A549 treated with AZD2906 at 1 μM for 4 hours (cell line): Measurements from ENCODE around the gene TMEM97. TPM values are rescaled to one million over a fixed set of nuclear protein-coding genes. Genes with fewer than 3 reads are reported as not detected.

ENCODE experiments used
- total RNA-seq: library from RNA; stranded (reverse); fragments of 200-300 nt; extraction: Qiagen RNA extraction; gene quantifications from 5 replicates; pipeline ENCODE4 v1.2.3, GENCODE V29; 2022

The TMEM97 gene
- total RNA-seq: 39.5 to 45.7 TPM (median 40.2 TPM) in 5 replicates

DNA sequence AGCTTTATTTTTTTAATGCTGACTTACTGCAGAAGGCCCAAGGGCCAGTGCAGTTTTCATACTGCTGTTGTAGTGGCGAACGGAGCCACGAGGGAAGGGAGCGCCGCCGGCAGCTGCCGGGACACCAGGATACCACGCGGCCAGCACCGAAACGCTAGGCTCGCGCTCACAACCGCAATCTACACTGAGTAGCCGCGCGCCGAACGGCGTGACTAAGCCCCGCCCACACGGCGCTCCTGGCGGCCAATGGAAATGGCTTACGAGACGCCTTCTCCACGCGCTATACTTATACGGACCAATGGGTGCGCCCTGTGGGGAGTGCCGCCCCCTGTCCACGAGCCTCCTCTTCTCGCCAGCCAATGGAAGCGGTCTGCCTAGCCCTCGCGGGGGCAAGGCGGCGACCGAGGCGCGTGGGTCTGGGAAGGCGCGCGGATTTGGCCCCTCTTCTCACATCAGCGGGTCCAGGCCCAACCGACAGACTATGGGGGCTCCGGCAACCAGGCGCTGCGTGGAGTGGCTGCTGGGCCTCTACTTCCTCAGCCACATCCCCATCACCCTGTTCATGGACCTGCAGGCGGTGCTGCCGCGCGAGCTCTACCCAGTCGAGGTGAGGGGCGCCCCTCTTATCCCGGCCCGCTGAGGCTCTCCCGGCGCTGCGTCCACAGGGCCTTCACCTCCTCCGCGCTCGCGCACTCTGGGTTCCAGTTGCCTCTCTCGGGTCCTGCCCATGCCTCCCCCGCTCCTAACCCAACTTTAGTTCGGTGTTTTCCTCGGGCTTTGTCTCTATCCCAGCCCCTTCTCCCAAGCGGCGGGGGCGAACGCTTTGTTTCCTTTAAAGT, at the start of gene TMEM97:
TMEM97 (plus strand) TSS at position 442 of the 839 bp plus-strand sequence; CDS start at position 482, 40 bp downstream.

DNA sequence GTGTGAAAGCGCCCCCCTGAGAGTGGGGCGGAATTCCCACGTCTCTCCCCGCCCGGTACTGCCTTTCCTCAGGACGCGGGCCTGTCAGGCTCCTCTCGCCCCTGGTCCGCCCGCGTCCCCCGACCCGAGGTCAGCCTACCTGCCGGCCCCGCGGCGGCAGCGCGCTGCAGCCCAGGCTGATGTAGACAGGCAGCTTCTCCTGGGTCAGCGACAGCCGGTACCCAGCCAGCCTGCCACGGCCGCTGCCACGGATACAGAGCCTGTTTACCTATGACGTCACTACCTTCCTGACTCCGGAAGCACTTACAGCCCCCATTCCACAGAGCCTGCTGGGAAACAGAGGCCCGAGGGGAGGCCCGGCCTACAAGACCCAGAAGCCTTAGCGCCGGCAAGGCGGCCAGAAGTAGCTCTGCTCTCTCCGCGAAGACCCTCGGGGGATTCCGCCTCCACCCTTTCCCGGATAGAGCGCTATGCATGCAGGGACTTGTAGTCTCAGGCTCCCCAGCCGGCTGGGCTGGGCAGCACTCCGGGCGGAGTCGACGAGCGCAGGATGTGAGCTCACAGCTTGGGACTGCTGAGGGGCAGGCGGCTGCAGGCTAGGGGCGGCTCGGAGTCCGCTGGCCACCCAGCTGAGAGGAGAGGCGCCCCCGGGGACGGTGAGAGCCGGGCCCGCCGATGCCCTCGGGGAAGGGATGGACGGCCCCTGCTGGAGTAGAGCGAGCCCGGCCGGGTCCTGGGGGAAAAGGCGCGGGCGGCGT, 16.4 kb downstream of the TMEM97 start, which contains the start of the genes IFT20 and TNFAIP1:
IFT20 (minus strand) TSS at position 272 of the 758 bp plus-strand sequence. CDS start 3,487 bp downstream, outside the sequence.
TNFAIP1 (plus strand) TSS at position 561 of the 758 bp plus-strand sequence. CDS start 3,761 bp downstream, outside the sequence.

DNA sequence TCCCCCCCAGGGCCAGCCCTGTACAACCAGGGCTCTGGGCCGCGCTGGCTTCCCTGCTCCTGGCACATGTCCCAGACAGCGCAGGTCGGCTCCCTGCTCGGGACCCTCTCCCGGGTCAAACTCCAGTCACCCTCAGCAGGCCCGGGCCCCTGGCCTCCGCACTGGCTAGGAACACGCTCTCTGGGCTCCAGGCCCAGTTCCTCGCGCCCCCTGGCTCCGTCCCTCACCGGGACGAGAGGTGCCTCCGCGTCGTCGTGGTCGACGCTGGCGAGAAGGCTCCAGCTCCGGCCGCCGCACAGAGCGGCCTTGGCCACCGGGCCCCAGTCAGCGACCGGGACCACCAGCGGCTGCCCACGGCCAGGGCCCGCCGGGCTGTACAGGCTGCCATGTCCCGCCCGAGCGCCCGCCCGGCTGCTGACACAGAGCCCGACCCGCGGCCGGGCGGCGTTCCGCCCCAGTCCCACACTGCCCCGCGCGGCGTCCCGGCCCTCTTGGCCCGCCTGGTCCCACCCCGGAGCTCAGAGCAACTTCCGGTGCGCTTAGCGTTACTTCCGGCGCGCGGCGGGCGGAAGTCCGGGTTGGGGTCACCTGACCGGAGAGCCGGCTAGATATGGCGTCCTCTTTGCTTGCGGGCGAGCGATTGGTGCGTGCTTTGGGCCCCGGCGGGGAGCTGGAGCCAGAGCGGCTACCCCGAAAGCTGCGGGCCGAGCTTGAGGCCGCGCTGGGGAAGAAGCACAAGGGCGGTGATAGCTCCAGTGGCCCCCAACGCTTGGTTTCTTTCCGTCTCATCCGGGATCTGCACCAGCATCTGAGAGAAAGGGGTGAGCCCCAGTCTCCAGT, 38.3 kb downstream of the TMEM97 start, which contains the start of gene POLDIP2:
POLDIP2 (minus strand) TSS at position 467 of the 840 bp plus-strand sequence; CDS start at position 388, 79 bp downstream.

DNA sequence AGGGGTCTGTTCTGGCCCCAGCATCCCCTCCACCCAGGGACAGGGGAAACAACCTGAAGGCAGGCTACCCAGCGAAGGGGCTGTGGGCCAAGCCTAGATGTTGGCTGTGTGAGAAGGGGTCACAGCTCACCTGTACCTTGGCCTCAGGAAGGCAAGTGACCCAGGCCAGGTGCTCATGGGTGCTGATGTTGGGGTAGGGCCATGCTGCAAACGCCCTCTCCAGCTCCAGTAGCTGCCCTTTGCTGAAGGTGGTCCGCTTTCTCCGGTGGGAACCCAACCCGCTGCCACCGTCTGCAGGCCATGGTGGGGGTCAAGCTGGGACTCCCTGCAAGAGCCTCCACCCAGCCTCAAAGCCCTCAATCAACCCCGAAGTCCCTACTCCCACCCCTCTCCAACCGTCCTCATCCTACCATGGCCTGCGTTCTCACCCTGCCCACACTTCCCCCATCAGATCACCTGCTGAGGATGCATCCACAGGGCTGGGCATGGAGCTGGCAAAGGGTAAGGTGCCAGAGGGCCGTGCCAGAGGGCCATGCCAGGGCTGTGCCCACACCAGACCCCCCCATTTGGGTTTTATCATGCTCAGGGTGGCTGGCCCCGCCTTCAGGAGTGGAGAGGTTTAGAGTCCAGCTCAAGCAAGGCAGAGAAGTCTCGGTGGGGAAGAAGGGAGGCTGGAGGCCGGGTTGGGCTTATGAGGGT, 45.8 kb downstream of the TMEM97 start, which contains the start of gene SEBOX:
SEBOX (minus strand) TSS at position 535 of the 699 bp plus-strand sequence; CDS start at position 487, 48 bp downstream.

DNA sequence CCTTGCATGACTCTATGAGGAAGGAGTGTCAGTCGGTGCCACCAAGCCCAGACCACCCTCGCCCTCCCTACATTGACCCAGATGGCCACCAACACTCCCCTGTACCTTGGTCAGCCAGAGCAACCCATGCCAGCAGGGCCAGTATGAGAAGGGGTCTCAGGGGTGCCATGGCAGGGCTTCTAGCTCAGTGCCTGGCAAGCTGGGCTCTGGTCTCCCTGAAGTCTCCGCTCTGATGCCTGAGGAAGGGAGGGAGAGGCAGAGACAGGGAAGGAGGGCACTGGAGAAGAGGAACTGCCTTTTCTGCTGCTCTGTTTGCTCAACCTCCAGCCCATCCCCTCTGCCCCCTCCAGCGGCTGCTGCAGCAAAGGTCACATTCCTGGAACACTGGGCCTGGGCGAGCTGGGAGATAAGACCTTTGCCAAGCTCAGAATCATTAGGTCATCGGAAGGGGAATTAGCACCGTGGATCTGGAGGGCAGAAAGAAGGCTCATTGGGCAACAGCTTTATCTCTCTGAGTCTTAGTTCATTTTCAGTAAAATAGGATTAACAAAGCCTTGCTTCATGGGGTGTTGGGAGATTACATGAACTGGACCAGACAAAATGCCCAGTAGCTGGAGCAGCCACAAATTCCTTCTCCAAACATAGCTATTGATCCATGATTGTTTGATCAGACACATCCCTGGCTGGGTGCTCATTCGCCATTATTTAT, 51.2 kb downstream of the TMEM97 start, which contains the start of gene VTN:
VTN (minus strand) TSS at position 273 of the 709 bp plus-strand sequence; CDS start at position 169, 104 bp downstream.

DNA sequence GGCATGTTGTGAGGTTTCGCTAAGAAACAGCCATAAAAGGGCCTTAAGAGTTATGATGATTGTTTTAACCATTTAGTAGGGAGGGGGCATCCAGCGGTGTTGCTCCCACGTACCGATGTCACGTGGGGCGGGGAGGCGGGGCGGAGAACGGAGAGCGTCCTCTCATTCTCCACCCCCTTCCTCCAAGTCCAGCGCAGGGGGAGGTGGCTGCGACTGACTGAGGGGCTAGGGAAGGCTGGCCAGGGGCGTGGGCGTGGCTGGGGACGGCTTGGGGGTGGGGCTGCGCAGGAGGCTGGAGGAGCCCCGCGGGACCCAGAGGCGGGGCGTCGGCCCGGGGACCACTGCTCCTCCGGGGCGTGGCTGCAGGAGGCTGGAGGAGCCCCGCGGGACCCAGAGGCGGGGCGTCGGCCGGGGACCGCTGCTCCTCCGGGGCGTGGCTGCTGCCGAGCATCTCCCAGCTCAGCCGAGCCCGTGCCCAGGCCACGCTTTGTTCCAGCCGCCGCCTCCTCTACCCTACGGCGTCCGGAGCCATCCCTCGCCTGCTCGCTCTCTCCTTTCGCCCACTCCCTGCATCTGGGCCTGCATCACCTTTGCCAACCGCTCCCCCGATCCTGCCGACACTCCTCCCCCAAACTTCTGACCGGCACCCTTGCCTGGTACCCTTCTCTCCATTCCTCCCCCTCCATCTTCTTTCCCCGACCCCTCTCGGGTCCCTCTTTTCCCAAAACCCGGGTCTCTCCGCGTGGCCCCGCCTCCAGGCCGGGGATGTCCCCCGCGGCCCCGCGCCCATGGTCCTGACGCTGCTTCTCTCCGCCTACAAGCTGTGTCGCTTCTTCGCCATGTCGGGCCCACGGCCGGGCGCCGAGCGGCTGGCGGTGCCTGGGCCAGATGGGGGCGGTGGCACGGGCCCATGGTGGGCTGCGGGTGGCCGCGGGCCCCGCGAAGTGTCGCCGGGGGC, 52.5 kb downstream of the TMEM97 start, which contains the start of gene SARM1:
SARM1 (plus strand) TSS at position 450 of the 958 bp plus-strand sequence; CDS start at position 789, 339 bp downstream.

Other genes with a start within 250 kb of the TMEM97 start
- gene IFT20, start 16.3 kb downstream of the TMEM97 start, total RNA-seq: 45.8 to 57.5 TPM (median 52.2 TPM) in 5 replicates
- gene TNFAIP1, start 16.6 kb downstream of the TMEM97 start, total RNA-seq: 41.0 to 50.2 TPM (median 46.4 TPM) in 5 replicates
- 146 to 166 TPM (median 164 TPM) in 5 replicates for gene POLDIP2, start 38.3 kb downstream of the TMEM97 start, total RNA-seq
- gene SEBOX, start 46.0 kb downstream of the TMEM97 start, total RNA-seq: not detected in 5 replicates
- 16.3 to 24.7 TPM (median 20.7 TPM) in 5 replicates for gene VTN, start 51.1 kb downstream of the TMEM97 start, total RNA-seq
- gene SARM1, start 52.5 kb downstream of the TMEM97 start, total RNA-seq: 4.4 to 6.2 TPM (median 5.6 TPM) in 5 replicates
- gene SLC46A1, start 87.0 kb downstream of the TMEM97 start, total RNA-seq: 15.0 to 19.0 TPM (median 17.1 TPM) in 5 replicates
- 0.05 to 0.21 TPM (median 0.10 TPM) in 5 replicates for gene SLC13A2, start 154.4 kb downstream of the TMEM97 start, total RNA-seq
- 0.02 to 0.07 TPM (median 0.03 TPM) in 3 of 5 replicates, not detected in the others for gene FOXN1, start 187.1 kb downstream of the TMEM97 start, total RNA-seq
- gene UNC119, start 233.4 kb downstream of the TMEM97 start, total RNA-seq: 22.8 to 31.0 TPM (median 29.7 TPM) in 5 replicates